PC-3 (cell line): ENCODE results near the gene SQOR. TPM values are rescaled to one million over a fixed set of nuclear protein-coding genes. Genes with fewer than 3 reads are reported as not detected.

Source experiments
- ATAC-seq: fragments of 200-7000 bp; cut with Tn5 transposase; 2 replicates; pipeline ENCODE4 v1.9.1; 2020; ENCODE audit warnings: mild to moderate bottlenecking, moderate library complexity
- BruUV-seq: library from RNA; stranded (reverse); fragments of 400-500 nt; replicated peaks from 2 replicates; lab custom pipeline; 2021; lab: Mats Ljungman, UMichigan
- CTCF ChIA-PET: fragments of 300-600 bp; sonication (Branson Sonifier 250); formaldehyde crosslinking; loops from one replicate; lab custom pipeline; 2022; ENCODE audit warnings: antibody characterized with exemption; lab: Charles Lee
- POLR2A ChIA-PET: fragments of 300-600 bp; sonication (Branson Sonifier 250); formaldehyde crosslinking; loops from one replicate; lab custom pipeline; 2022; ENCODE audit warnings: antibody characterized with exemption; ENCODE audit not compliant: unreplicated experiment; lab: Charles Lee
- DNase-seq: peaks from one replicate; pipeline ENCODE4 v3.0.0-alpha.2; 2015
- H2AFZ ChIP-seq: fragments of 300-600 bp; sonication (generic); 2 replicates; pipeline ENCODE4 v1.6.0; 2016; ENCODE audit warnings: antibody characterized with exemption, low read length
- H3F3A ChIP-seq: fragments of 300-600 bp; sonication (generic); one replicate; pipeline ENCODE4 v1.6.0; 2017; ENCODE audit warnings: antibody characterized with exemption, low read length, control low read depth, mild to moderate bottlenecking; ENCODE audit not compliant: unreplicated experiment
- H3K27ac ChIP-seq: fragments of 300-600 bp; sonication (generic); 2 replicates; pipeline ENCODE4 v1.5.1; 2016; ENCODE audit warnings: mild to moderate bottlenecking, low read length
- H3K27me3 ChIP-seq: fragments of 300-600 bp; sonication (generic); 2 replicates; pipeline ENCODE4 v1.6.1; 2016; ENCODE audit warnings: low read length, mixed read lengths
- H3K36me3 ChIP-seq: fragments of 300-600 bp; sonication (generic); 2 replicates; pipeline ENCODE4 v1.6.1; 2016; ENCODE audit warnings: low read depth, mixed run types, low read length, mixed read lengths
- H3K4me1 ChIP-seq: fragments of 300-600 bp; sonication (generic); 2 replicates; pipeline ENCODE4 v1.5.1; 2016; ENCODE audit warnings: low read length; ENCODE audit not compliant: insufficient read depth
- H3K4me2 ChIP-seq: fragments of 300-600 bp; sonication (generic); 2 replicates; pipeline ENCODE4 v1.6.0; 2016; ENCODE audit warnings: low read length
- H3K4me3 ChIP-seq: fragments of 300-600 bp; sonication (generic); 2 replicates; pipeline ENCODE4 v1.5.1; 2016; ENCODE audit warnings: mild to moderate bottlenecking, low read length, mixed read lengths
- H3K79me2 ChIP-seq: fragments of 300-600 bp; sonication (generic); 2 replicates; pipeline ENCODE4 v1.6.1; 2017; ENCODE audit warnings: low read length, mixed read lengths
- H3K9ac ChIP-seq: fragments of 300-600 bp; sonication (generic); 2 replicates; pipeline ENCODE4 v1.6.0; 2016; ENCODE audit warnings: mild to moderate bottlenecking, low read length
- H3K9me2 ChIP-seq: fragments of 300-600 bp; sonication (generic); replicated peaks from 2 replicates; pipeline ENCODE4 v1.6.1; 2016; ENCODE audit warnings: mixed run types, low read length, mixed read lengths
- H3K9me3 ChIP-seq: fragments of 300-600 bp; sonication (generic); 2 replicates; pipeline ENCODE4 v1.6.1; 2016; ENCODE audit warnings: low read length, mixed read lengths
- H4K20me1 ChIP-seq: fragments of 300-600 bp; sonication (generic); 2 replicates; pipeline ENCODE4 v1.6.1; 2016; ENCODE audit warnings: low read length, mixed read lengths
- EZH2 ChIP-seq: fragments of 300-600 bp; sonication (generic); IDR thresholded peaks from one replicate; pipeline ENCODE4 v1.6.1; 2017; ENCODE audit warnings: antibody characterized with exemption, mild to moderate bottlenecking, low read length; ENCODE audit not compliant: unreplicated experiment
- EZH2phosphoT487 ChIP-seq: fragments of 300-600 bp; sonication (generic); IDR thresholded peaks from 2 replicates; pipeline ENCODE4 v1.6.1; 2018; ENCODE audit warnings: mild to moderate bottlenecking, antibody characterized with exemption, low read length, borderline replicate concordance
- intact Hi-C: fragments of 100-400 bp; cut with micrococcal nuclease; formaldehyde crosslinking; loops from 2 replicates; pipeline ENCODE4 v1.9.0; 2023
- total RNA-seq: library from RNA; depleted of rRNA; stranded (reverse); fragments of >200 nt; gene quantifications from 2 replicates; pipeline ENCODE4 v1.2.3, GENCODE V29; 2014
- TF ChIP-seq, protein P1 (sequence below): fragments of 300-600 bp; sonication (generic); conservative IDR thresholded peaks from 2 replicates; pipeline ENCODE4 v1.5.1; 2017; ENCODE audit warnings: antibody characterized with exemption, low read depth, mild to moderate bottlenecking, low read length

Gene SQOR
- total RNA-seq, 1 experiment from 2014 or later = 86.1 TPM

DNA sequence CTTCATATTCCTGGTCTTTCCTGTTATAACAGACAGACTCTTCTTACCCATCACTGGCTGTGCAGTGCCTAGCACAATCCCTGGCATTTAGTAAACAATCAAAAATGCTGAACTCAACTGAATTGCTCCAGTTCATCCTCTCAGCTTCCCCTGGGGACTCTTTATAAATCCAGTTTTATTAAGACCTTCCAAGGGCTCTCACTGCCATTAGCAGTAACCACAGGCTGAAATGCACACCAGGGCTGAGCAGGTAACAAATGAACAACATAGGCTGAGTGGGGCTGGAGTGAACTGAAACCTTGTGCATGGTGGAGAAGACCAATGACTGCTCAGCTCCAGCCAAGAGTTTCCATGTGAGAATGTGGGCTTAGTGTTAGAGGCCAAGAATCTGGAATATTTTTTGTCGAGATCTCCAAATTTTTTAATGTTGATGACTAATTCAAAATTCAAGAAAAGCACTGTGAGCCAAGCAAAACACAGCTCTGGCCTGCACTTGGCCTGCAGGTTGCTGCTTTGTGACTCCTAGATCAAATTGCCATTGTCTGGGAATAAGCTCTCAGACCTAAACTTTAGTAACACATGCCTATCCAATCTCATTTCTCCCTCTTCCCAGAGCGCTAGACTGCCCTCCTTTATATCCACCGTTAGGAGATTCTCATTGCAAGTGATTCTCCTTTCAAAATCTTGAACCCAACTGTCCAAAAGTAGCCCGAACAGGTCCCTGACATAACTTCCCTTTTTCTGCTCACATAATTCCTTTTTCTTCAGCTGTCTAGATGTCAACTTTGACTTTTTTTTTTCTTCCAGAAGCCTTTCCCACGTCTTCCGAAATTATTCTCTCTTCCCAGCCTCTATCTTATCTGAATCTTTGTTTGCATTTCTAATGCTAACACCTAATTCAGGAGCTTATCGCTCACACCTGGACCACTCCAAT is 7.4 kb downstream of the SQOR start:
- Histone ChIP-seq H3K27ac (peak overlapping the region; percentile 100), H3K9ac (peak overlapping the region; percentile 86), H3K4me2 (peak overlapping the region; percentile 78), H4K20me1 (no peaks in the 10 kb centered on the region), H3K9me3 (no peaks in the 10 kb centered on the region), H3K4me3 (peak overlapping the region; percentile 44; the same call in 1 of the 2 replicates), H3K36me3 (no peaks in the 10 kb centered on the region), H3K27me3 (no peaks in the 10 kb centered on the region), H3F3A (peaks cover 10% of the 10 kb centered on the region), H3K4me1 (peaks cover 91% of the 10 kb centered on the region), H3K79me2 (peaks cover 75% of the 10 kb centered on the region), H2AFZ (no peak overlapping the region), H3K9me2 (no peaks in the 10 kb centered on the region)
- intact Hi-C loops = loop anchor here (5.0 kb wide), 1 partner anchor 485 kb away; no protein-coding TSS in a partner anchor
- ATAC-seq (peak; percentile 26), DNase-seq (peak; percentile 73)
- no TSS peak for BruUV-seq
- POLR2A ChIA-PET = interaction anchor here (0.6 kb wide), 2 partner anchors 659 to 1051 kb away, joined by 3 to 4 read pairs; no protein-coding TSS in a partner anchor
- CTCF ChIA-PET = interaction anchor here (0.9 kb wide), 1 partner anchor 73 kb away, joined by 3 read pairs; no protein-coding TSS in a partner anchor
- TF ChIP-seq, protein P1, sequence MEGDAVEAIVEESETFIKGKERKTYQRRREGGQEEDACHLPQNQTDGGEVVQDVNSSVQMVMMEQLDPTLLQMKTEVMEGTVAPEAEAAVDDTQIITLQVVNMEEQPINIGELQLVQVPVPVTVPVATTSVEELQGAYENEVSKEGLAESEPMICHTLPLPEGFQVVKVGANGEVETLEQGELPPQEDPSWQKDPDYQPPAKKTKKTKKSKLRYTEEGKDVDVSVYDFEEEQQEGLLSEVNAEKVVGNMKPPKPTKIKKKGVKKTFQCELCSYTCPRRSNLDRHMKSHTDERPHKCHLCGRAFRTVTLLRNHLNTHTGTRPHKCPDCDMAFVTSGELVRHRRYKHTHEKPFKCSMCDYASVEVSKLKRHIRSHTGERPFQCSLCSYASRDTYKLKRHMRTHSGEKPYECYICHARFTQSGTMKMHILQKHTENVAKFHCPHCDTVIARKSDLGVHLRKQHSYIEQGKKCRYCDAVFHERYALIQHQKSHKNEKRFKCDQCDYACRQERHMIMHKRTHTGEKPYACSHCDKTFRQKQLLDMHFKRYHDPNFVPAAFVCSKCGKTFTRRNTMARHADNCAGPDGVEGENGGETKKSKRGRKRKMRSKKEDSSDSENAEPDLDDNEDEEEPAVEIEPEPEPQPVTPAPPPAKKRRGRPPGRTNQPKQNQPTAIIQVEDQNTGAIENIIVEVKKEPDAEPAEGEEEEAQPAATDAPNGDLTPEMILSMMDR = no peak
- TF ChIP-seq EZH2phosphoT487 = no peak
- no peak for TF ChIP-seq EZH2

GRCh38 chr15:45644437-45644836 is 9.6 kb downstream of the SQOR start:
- Histone ChIP-seq H3K27ac (peak overlapping the region; percentile 92), H3K9me3 (no peaks in the 10 kb centered on the region), H3K9ac (no peak overlapping the region), H3K4me2 (no peak overlapping the region), H3F3A (peaks cover 10% of the 10 kb centered on the region), H3K9me2 (no peaks in the 10 kb centered on the region), H3K36me3 (no peaks in the 10 kb centered on the region), H4K20me1 (no peaks in the 10 kb centered on the region), H3K79me2 (peaks cover 64% of the 10 kb centered on the region), H2AFZ (no peak overlapping the region), H3K4me3 (no peak overlapping the region), H3K27me3 (no peaks in the 10 kb centered on the region), H3K4me1 (peaks cover 91% of the 10 kb centered on the region)
- TF ChIP-seq EZH2phosphoT487 (no peak), EZH2 (no peak)
- TF ChIP-seq, protein P1 = no peak
- POLR2A ChIA-PET = no interaction called here
- DNase-seq = no peak
- ATAC-seq = no peak
- intact Hi-C loops = loop anchor here (5.0 kb wide), 1 partner anchor 483 kb away; no protein-coding TSS in a partner anchor
- no TSS peak for BruUV-seq
- CTCF ChIA-PET = no interaction called here
